OCI-LY7 (cell line): ENCODE measurements around the gene CD58.

Source experiments
- CTCF ChIP-seq: fragments of 200-600 bp; sonication (generic); conservative IDR thresholded peaks from 2 replicates; pipeline ENCODE4 v1.5.1; 2014; ENCODE audit warnings: mild to moderate bottlenecking, antibody characterized with exemption, low read length, moderate library complexity, mixed read lengths
- EZH2phosphoT487 ChIP-seq: fragments of 200-600 bp; sonication (generic); IDR thresholded peaks from 2 replicates; pipeline ENCODE4 v1.6.1; 2018; ENCODE audit warnings: low read depth, borderline replicate concordance, mild to moderate bottlenecking, mixed run types, antibody characterized with exemption, low read length, moderate library complexity, mixed read lengths

GRCh38 chr1:116496898-116497297, 73.9 kb downstream of the CD58 start:
- TF ChIP-seq EZH2phosphoT487 (no peak), CTCF (no peak)
